ENCODE results near the gene NFATC2.
"Not testable (repeated sequence)": the region's sequence is repeated elsewhere in the genome, so short reads cannot be mapped to it uniquely, and the experiment has no call there.

The NFATC2 gene

DNA sequence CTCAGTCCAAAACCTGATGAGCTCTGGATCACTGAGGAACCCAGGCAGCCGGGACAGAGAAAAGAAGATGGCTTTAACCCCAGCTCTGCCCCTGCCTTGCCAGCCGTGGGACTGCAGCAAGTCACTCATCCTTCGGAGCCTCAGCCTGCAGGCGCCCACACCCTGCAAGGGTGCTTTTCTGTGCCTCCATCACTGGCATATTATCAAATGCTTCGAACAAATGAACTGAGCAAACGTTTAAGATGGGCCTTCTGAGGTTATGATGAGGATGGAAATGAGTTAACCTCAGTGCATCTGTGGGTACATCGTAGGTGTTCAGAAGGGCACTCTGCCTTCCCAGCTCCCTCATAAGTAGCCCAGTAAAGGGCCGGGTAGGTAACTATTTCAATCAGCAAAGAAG lies 79.0 kb downstream of the NFATC2 start:
- H3K36me3 ChIP-seq (ENCODE audit: insufficient read depth, low read length): peaks cover 32% of the 10 kb centered on the region
- peaks cover 66% of the 10 kb centered on the region for H3K4me1 ChIP-seq (ENCODE audit: insufficient read depth, low read length, severe bottlenecking)
- no peaks in the 10 kb centered on the region for H3K9me3 ChIP-seq (ENCODE audit: low read length)
- H2AFZ ChIP-seq (ENCODE audit: low read length): no peak overlapping the region
- peak overlapping the region; percentile 98 for H3K27ac ChIP-seq (ENCODE audit: low read depth, low read length, poor library complexity, severe bottlenecking)
- H3K4me2 ChIP-seq (ENCODE audit: low read length): peak overlapping the region; percentile 14; the same call in 1 of the 2 replicates
- no peaks in the 10 kb centered on the region for H3F3A ChIP-seq (ENCODE audit: insufficient read depth, low read length)
- H3K9ac ChIP-seq (ENCODE audit: low read length): peak overlapping the region; percentile 52
- no peak for TF ChIP-seq EZH2 (IDR thresholded peaks at IDR 0.05; ENCODE audit: borderline replicate concordance, low read length)
- TF ChIP-seq, protein P1, sequence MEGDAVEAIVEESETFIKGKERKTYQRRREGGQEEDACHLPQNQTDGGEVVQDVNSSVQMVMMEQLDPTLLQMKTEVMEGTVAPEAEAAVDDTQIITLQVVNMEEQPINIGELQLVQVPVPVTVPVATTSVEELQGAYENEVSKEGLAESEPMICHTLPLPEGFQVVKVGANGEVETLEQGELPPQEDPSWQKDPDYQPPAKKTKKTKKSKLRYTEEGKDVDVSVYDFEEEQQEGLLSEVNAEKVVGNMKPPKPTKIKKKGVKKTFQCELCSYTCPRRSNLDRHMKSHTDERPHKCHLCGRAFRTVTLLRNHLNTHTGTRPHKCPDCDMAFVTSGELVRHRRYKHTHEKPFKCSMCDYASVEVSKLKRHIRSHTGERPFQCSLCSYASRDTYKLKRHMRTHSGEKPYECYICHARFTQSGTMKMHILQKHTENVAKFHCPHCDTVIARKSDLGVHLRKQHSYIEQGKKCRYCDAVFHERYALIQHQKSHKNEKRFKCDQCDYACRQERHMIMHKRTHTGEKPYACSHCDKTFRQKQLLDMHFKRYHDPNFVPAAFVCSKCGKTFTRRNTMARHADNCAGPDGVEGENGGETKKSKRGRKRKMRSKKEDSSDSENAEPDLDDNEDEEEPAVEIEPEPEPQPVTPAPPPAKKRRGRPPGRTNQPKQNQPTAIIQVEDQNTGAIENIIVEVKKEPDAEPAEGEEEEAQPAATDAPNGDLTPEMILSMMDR (IDR thresholded peaks at IDR 0.05; ENCODE audit: low read length): no peak
- H3K9me2 ChIP-seq (ENCODE audit: low read depth, low read length): no peaks in the 10 kb centered on the region
- H3K79me2 ChIP-seq (ENCODE audit: insufficient read depth, low read length): no peaks in the 10 kb centered on the region
- H3K27me3 ChIP-seq (ENCODE audit: insufficient read depth, low read length): no peaks in the 10 kb centered on the region
- no peaks in the 10 kb centered on the region for H4K20me1 ChIP-seq (ENCODE audit: insufficient read depth, low read length)
- no peak overlapping the region for H3K4me3 ChIP-seq (ENCODE audit: low read depth, low read length, poor library complexity, severe bottlenecking)

DNA sequence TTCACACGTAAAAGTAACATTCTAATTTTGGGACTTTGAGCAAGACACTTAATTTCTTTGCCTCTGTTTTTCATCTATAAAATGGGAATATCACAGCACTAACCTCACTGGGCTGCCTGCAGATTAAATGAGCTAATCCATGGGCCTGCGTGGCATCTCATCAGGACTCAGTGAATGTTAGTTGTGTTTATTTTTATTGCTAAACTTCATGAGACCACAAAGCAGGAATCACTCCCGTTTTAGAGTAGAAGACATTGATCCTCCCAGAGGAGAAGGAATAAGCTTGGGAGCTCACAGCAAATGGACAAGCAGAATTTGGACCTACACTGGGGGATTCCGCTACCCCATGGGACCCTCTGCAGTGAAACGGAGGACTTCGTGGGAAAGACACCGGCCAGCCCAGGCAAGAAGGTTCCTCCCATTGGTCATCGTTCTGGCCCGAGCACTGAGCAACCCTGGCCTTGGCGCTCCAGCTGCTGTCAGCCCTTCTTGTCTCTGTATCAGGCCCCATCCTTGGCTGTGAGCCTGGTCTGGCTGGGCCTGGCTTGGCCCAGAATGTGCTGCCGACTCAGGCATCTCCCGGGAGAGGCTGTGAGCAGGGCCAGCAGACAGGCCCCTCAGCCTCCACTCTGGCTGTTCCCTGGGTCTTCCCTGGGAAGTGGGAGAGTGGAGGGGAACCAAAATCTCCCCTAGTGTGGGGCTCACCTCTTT lies 79.8 kb downstream of the NFATC2 start:
- H3K79me2 ChIP-seq (ENCODE audit: insufficient read depth, low read length): no peaks in the 10 kb centered on the region
- H3K27me3 ChIP-seq (ENCODE audit: insufficient read depth, low read length): no peaks in the 10 kb centered on the region
- no peak overlapping the region for H2AFZ ChIP-seq (ENCODE audit: low read length)
- H4K20me1 ChIP-seq (ENCODE audit: insufficient read depth, low read length): no peaks in the 10 kb centered on the region
- TF ChIP-seq, protein P1 (IDR thresholded peaks at IDR 0.05; ENCODE audit: low read length): no peak
- TF ChIP-seq EZH2 (IDR thresholded peaks at IDR 0.05; ENCODE audit: borderline replicate concordance, low read length): no peak
- peak overlapping the region; percentile 52 for H3K9ac ChIP-seq (ENCODE audit: low read length)
- no peaks in the 10 kb centered on the region for H3K9me3 ChIP-seq (ENCODE audit: low read length)
- no peaks in the 10 kb centered on the region for H3F3A ChIP-seq (ENCODE audit: insufficient read depth, low read length)
- H3K36me3 ChIP-seq (ENCODE audit: insufficient read depth, low read length): peaks cover 32% of the 10 kb centered on the region
- H3K27ac ChIP-seq (ENCODE audit: low read depth, low read length, poor library complexity, severe bottlenecking): peak overlapping the region; percentile 98
- peaks cover 66% of the 10 kb centered on the region for H3K4me1 ChIP-seq (ENCODE audit: insufficient read depth, low read length, severe bottlenecking)
- H3K9me2 ChIP-seq (ENCODE audit: low read depth, low read length): no peaks in the 10 kb centered on the region
- no peak overlapping the region for H3K4me3 ChIP-seq (ENCODE audit: low read depth, low read length, poor library complexity, severe bottlenecking)
- H3K4me2 ChIP-seq (ENCODE audit: low read length): peak overlapping the region; percentile 11; the same call in 1 of the 2 replicates

DNA sequence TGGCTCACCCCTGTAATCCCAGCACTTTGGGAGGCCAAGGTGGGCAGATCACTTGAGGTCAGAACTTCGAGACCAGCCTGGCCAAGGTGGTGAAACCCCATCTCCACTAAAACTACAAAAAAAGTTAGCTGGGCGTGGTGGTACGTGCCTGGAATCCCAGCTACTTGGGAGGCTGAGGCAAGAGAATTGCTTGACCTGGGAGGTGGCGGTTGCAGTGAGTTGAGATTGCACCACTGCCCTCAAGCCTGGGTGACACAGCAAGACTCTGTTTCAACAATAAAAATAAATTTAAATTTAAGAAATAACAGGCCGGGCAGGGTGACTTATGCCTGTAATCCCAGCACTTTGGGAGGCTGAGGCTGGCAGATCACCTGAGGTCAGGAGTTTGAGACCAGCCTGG lies 80.7 kb downstream of the NFATC2 start:
- not testable (repeated sequence) for H2AFZ ChIP-seq (ENCODE audit: low read length); H3K27me3 ChIP-seq (ENCODE audit: insufficient read depth, low read length); H4K20me1 ChIP-seq (ENCODE audit: insufficient read depth, low read length); H3K4me3 ChIP-seq (ENCODE audit: low read depth, low read length, poor library complexity, severe bottlenecking); H3F3A ChIP-seq (ENCODE audit: insufficient read depth, low read length); H3K9me2 ChIP-seq (ENCODE audit: low read depth, low read length); H3K9me3 ChIP-seq (ENCODE audit: low read length); H3K79me2 ChIP-seq (ENCODE audit: insufficient read depth, low read length)
- peaks cover 74% of the 10 kb centered on the region for H3K4me1 ChIP-seq (ENCODE audit: insufficient read depth, low read length, severe bottlenecking)
- peak overlapping the region; percentile 41 for H3K4me2 ChIP-seq (ENCODE audit: low read length)
- H3K36me3 ChIP-seq (ENCODE audit: insufficient read depth, low read length): peaks cover 32% of the 10 kb centered on the region
- H3K27ac ChIP-seq (ENCODE audit: low read depth, low read length, poor library complexity, severe bottlenecking): peak overlapping the region; percentile 98
- peak overlapping the region; percentile 63 for H3K9ac ChIP-seq (ENCODE audit: low read length)

DNA sequence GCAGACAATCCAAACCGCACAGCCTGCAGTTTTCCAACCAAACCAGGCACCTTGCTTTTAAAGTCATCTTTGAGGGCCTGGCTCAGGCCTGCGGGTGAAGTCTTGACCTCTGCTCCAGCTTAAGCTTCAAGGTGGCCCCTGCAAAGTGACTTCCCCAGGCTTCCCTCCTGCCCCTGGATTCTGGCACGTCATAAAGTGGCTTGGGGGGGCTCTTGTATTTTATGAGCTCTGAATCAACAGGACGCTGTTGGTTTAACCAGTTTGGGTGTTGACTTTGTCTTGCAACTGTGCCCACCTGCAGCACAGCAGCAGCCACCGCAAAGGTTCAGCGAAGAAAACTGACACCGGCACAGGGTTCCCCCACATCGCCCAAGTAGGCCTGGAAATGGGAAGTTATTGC lies 81.2 kb downstream of the NFATC2 start:
- no peaks in the 10 kb centered on the region for H3K79me2 ChIP-seq (ENCODE audit: insufficient read depth, low read length)
- peak overlapping the region; percentile 2 for H3K4me3 ChIP-seq (ENCODE audit: low read depth, low read length, poor library complexity, severe bottlenecking)
- no peaks in the 10 kb centered on the region for H3F3A ChIP-seq (ENCODE audit: insufficient read depth, low read length)
- H3K4me1 ChIP-seq (ENCODE audit: insufficient read depth, low read length, severe bottlenecking): peaks cover 80% of the 10 kb centered on the region
- H3K4me2 ChIP-seq (ENCODE audit: low read length): peak overlapping the region; percentile 41
- H3K9ac ChIP-seq (ENCODE audit: low read length): peak overlapping the region; percentile 63
- TF ChIP-seq EZH2 (IDR thresholded peaks at IDR 0.05; ENCODE audit: borderline replicate concordance, low read length): no peak
- TF ChIP-seq, protein P1 (IDR thresholded peaks at IDR 0.05; ENCODE audit: low read length): no peak
- no peaks in the 10 kb centered on the region for H4K20me1 ChIP-seq (ENCODE audit: insufficient read depth, low read length)
- peaks cover 33% of the 10 kb centered on the region for H3K36me3 ChIP-seq (ENCODE audit: insufficient read depth, low read length)
- no peaks in the 10 kb centered on the region for H3K9me3 ChIP-seq (ENCODE audit: low read length)
- H3K9me2 ChIP-seq (ENCODE audit: low read depth, low read length): no peaks in the 10 kb centered on the region
- no peak overlapping the region for H2AFZ ChIP-seq (ENCODE audit: low read length)
- no peaks in the 10 kb centered on the region for H3K27me3 ChIP-seq (ENCODE audit: insufficient read depth, low read length)
- H3K27ac ChIP-seq (ENCODE audit: low read depth, low read length, poor library complexity, severe bottlenecking): peak overlapping the region; percentile 98
